PC-9 (cell line): Measurements from ENCODE around the gene HSP90AB1. TPM values are rescaled to one million over a fixed set of nuclear protein-coding genes. Genes with fewer than 3 reads are reported as not detected.

Source experiments
- BruUV-seq: library from RNA; stranded (reverse); fragments of 400-500 nt; replicated peaks from 2 replicates; lab custom pipeline; 2021; lab: Mats Ljungman, UMichigan
- CTCF ChIA-PET: fragments of 300-600 bp; sonication (Branson Sonifier 250); formaldehyde crosslinking; loops from one replicate; lab custom pipeline; 2022; ENCODE audit warnings: antibody characterized with exemption; lab: Charles Lee
- POLR2A ChIA-PET: fragments of 300-600 bp; sonication (Branson Sonifier 250); formaldehyde crosslinking; loops from one replicate; lab custom pipeline; 2022; ENCODE audit warnings: antibody characterized with exemption; ENCODE audit not compliant: unreplicated experiment; lab: Charles Lee
- DNase-seq, 2 experiments: peaks; one replicate each; pipeline versions ENCODE4 v3.0.0 to v3.0.0-alpha.2; 2015 to 2022; ENCODE audit warnings: mixed read lengths in 1 of 2
- H2AFZ ChIP-seq: fragments of 200-600 bp; sonication (generic); 2 replicates; pipeline ENCODE4 v1.8.1; 2017; ENCODE audit warnings: antibody characterized with exemption
- H3F3A ChIP-seq: fragments of 200-600 bp; sonication (generic); 2 replicates; pipeline ENCODE4 v1.8.1; 2017; ENCODE audit warnings: antibody characterized with exemption, mild to moderate bottlenecking, low read depth; ENCODE audit not compliant: insufficient read depth
- H3K27ac ChIP-seq: fragments of 200-600 bp; sonication (generic); 2 replicates; pipeline ENCODE4 v1.6.1; 2016; ENCODE audit warnings: mixed run types
- H3K27me3 ChIP-seq: fragments of 200-600 bp; sonication (generic); 2 replicates; pipeline ENCODE4 v1.6.1; 2016; ENCODE audit warnings: low read depth, mixed run types; ENCODE audit not compliant: insufficient read depth
- H3K36me3 ChIP-seq: fragments of 200-600 bp; sonication (generic); 2 replicates; pipeline ENCODE4 v1.6.1; 2016; ENCODE audit warnings: low read depth, mixed run types
- H3K4me1 ChIP-seq: fragments of 200-600 bp; sonication (generic); replicated peaks from 2 replicates; pipeline ENCODE4 v1.6.1; 2016; ENCODE audit warnings: mixed run types; ENCODE audit not compliant: insufficient read depth
- H3K4me2 ChIP-seq: fragments of 200-600 bp; sonication (generic); 2 replicates; pipeline ENCODE4 v1.6.1; 2017; ENCODE audit warnings: mixed run types
- H3K4me3 ChIP-seq: fragments of 200-600 bp; sonication (generic); 2 replicates; pipeline ENCODE4 v1.6.1; 2016; ENCODE audit warnings: mixed run types
- H3K79me2 ChIP-seq: fragments of 200-600 bp; sonication (generic); 2 replicates; pipeline ENCODE4 v1.6.1; 2017; ENCODE audit warnings: low read depth, mixed run types
- H3K9me2 ChIP-seq: fragments of 200-600 bp; sonication (generic); 2 replicates; pipeline ENCODE4 v1.8.1; 2017; ENCODE audit warnings: mild to moderate bottlenecking; ENCODE audit not compliant: insufficient read depth
- H3K9me3 ChIP-seq: fragments of 200-600 bp; sonication (generic); 2 replicates; pipeline ENCODE4 v1.8.1; 2016; ENCODE audit warnings: low read depth; ENCODE audit not compliant: insufficient read depth
- H4K20me1 ChIP-seq: fragments of 200-600 bp; sonication (generic); 2 replicates; pipeline ENCODE4 v1.8.1; 2017; ENCODE audit not compliant: insufficient read depth
- CTCF ChIP-seq: fragments of 200-600 bp; sonication (generic); conservative IDR thresholded peaks from 2 replicates; pipeline ENCODE4 v1.6.1; 2017; ENCODE audit warnings: mixed run types, antibody characterized with exemption, mild to moderate bottlenecking, moderate library complexity
- EZH2 ChIP-seq: fragments of 200-600 bp; sonication (generic); IDR thresholded peaks from 2 replicates; pipeline ENCODE4 v1.8.0; 2017; ENCODE audit warnings: antibody characterized with exemption, low read depth
- intact Hi-C: fragments of 100-400 bp; cut with micrococcal nuclease; formaldehyde crosslinking; loops from one replicate; pipeline ENCODE4 v1.10.0; 2022; ENCODE audit not compliant: unreplicated experiment
- total RNA-seq: library from RNA; stranded (reverse); gene quantifications from 2 replicates; pipeline ENCODE4 v1.2.3, GENCODE V29; 2021

The HSP90AB1 gene
- total RNA-seq, 1 experiment from 2014 or later = 1,136 TPM

- no peaks in the 10 kb centered on the region for H3K9me3 ChIP-seq
- H3F3A ChIP-seq = peaks cover 21% of the 10 kb centered on the region
- H2AFZ ChIP-seq = no peak overlapping the region
- DNase-seq = no peak
- peaks cover 10% of the 10 kb centered on the region for H4K20me1 ChIP-seq
- ChIA-PET CTCF (no interaction called here), POLR2A (no interaction called here)
- no peaks in the 10 kb centered on the region for H3K36me3 ChIP-seq
- no peak overlapping the region for H3K27ac ChIP-seq
- no peaks in the 10 kb centered on the region for H3K9me2 ChIP-seq
- intact Hi-C loops = no loop called here
- BruUV-seq = no TSS peak
- no peaks in the 10 kb centered on the region for H3K27me3 ChIP-seq
- H3K79me2 ChIP-seq = peaks cover 41% of the 10 kb centered on the region
- no peak overlapping the region for H3K4me3 ChIP-seq
- H3K4me1 ChIP-seq = peaks cover 28% of the 10 kb centered on the region
- TF ChIP-seq CTCF = no peak
- TF ChIP-seq EZH2 = no peak
- no peak overlapping the region for H3K4me2 ChIP-seq
These were observed 13.8 kb downstream of the HSP90AB1 start for GRCh38 chr6:44260451-44261297.

- peaks cover 21% of the 10 kb centered on the region for H3K4me1 ChIP-seq
- H3K9me2 ChIP-seq = no peaks in the 10 kb centered on the region
- no peak overlapping the region for H3K4me2 ChIP-seq
- DNase-seq = peak in 1 of 2 experiments; percentile 30
- BruUV-seq = no TSS peak
- H3K36me3 ChIP-seq = no peaks in the 10 kb centered on the region
- CTCF ChIA-PET = interaction anchor here (0.5 kb wide), 1 partner anchor 17 kb away, joined by 4 read pairs; no protein-coding TSS in a partner anchor
- intact Hi-C loops = no loop called here
- H4K20me1 ChIP-seq = peaks cover under 1% of the 10 kb centered on the region
- POLR2A ChIA-PET = no interaction called here
- no peaks in the 10 kb centered on the region for H3K9me3 ChIP-seq
- no peak overlapping the region for H3K27ac ChIP-seq
- no peak overlapping the region for H2AFZ ChIP-seq
- no peak for TF ChIP-seq EZH2
- no peak for TF ChIP-seq CTCF
- H3K4me3 ChIP-seq = no peak overlapping the region
- no peaks in the 10 kb centered on the region for H3K27me3 ChIP-seq
- peaks cover 17% of the 10 kb centered on the region; the same call in 1 of the 2 replicates for H3F3A ChIP-seq
- H3K79me2 ChIP-seq = peaks cover 32% of the 10 kb centered on the region
These were observed 14.7 kb downstream of the HSP90AB1 start for GRCh38 chr6:44261581-44261980.

GRCh38 chr6:44262467-44263353 lies 15.8 kb downstream of the HSP90AB1 start:
- intact Hi-C loops = no loop called here
- BruUV-seq = no TSS peak
- no peaks in the 10 kb centered on the region; the same call in 1 of the 2 replicates for H4K20me1 ChIP-seq
- ChIA-PET POLR2A (no interaction called here), CTCF (interaction anchor here (0.7 kb wide), 1 partner anchor 548 kb away, joined by 4 read pairs; no protein-coding TSS in a partner anchor)
- H3F3A ChIP-seq = peaks cover 14% of the 10 kb centered on the region; the same call in 1 of the 2 replicates
- peaks cover 21% of the 10 kb centered on the region for H3K4me1 ChIP-seq
- no peaks in the 10 kb centered on the region for H3K9me2 ChIP-seq
- peaks cover 26% of the 10 kb centered on the region for H3K79me2 ChIP-seq
- H3K9me3 ChIP-seq = no peaks in the 10 kb centered on the region
- no peak for TF ChIP-seq EZH2
- no peak for TF ChIP-seq CTCF
- H3K4me2 ChIP-seq = peak overlapping the region; percentile 100
- no peak overlapping the region for H3K27ac ChIP-seq
- no peaks in the 10 kb centered on the region for H3K27me3 ChIP-seq
- no peak overlapping the region for H3K4me3 ChIP-seq
- no peak overlapping the region for H2AFZ ChIP-seq
- no peak for DNase-seq
- H3K36me3 ChIP-seq = no peaks in the 10 kb centered on the region
